ENCODE measurements around the gene FHIT. TPM values are rescaled to one million over a fixed set of nuclear protein-coding genes. Genes with fewer than 3 reads are reported as not detected.
"Not testable (repeated sequence)": the region's sequence is repeated elsewhere in the genome, so short reads cannot be mapped to it uniquely, and the experiment has no call there.

FHIT gene
- total and polyA plus RNA-seq, 4 donors, result 2.6 to 21.3 (median 8.7) TPM

DNA sequence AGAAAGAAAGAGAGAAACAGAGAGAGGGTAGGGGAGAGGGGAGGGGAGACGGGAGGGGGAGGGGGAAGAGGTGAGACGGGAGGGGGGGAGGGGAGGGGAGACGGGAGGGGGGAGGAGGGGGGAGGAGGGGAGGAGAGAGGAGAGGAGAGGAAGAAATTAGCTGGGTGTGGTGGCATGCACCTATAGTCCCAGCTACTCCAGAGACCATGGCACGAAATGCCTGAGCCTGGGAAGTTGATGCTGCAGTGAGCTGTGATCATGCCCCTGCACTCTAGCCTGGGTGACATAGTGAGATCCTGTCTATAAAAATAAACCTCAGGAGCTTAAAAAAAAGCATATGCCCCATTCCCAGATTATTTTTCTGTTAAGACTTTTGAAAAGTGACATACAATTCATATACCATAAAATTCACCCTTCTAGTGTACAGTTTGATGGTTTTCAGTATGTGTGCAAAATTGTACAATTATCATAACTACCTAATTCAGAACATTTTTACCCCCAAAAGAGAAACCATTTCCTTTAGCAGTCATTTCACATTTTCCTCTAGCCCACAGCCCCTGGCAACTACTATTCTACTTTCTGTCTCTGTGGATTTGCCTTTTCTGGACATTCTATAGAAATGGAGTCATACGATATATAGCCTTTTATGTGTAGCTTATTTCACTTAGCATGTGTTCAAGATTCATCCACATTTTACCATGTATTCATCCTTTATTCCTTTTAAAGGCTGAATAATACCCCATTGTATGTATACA is 699.6 kb downstream of the FHIT start:
- no peak for ATAC-seq (ENCODE audit: insufficient read depth, low FRiP score)
- Histone ChIP-seq H3K9ac (ENCODE audit: insufficient read depth in 1 of 2, low read length in 2 of 2) (no peak overlapping the region), H3K27me3 (ENCODE audit: control insufficient read depth in 3 of 3, insufficient read depth in 3 of 3, low read length in 2 of 3) (no peaks in the 10 kb centered on the region), H3K36me3 (ENCODE audit: control insufficient read depth in 4 of 4, insufficient read depth in 4 of 4, low read length in 4 of 4) (no peaks in the 10 kb centered on the region), H3K4me1 (ENCODE audit: control insufficient read depth in 5 of 5, insufficient read depth in 5 of 5, low read length in 5 of 5) (no peaks in the 10 kb centered on the region), H3K27ac (ENCODE audit: low read depth in 1 of 2, low read length in 1 of 2) (no peak overlapping the region), H3K9me3 (ENCODE audit: control insufficient read depth in 4 of 4, insufficient read depth in 3 of 4, low read length in 3 of 4) (no peaks in the 10 kb centered on the region), H3K4me3 (no peak overlapping the region)
- 91 to 98% methylated on average over 2 of the region's 5 CpGs for WGBS, 2 donors
- TF ChIP-seq, protein P1, sequence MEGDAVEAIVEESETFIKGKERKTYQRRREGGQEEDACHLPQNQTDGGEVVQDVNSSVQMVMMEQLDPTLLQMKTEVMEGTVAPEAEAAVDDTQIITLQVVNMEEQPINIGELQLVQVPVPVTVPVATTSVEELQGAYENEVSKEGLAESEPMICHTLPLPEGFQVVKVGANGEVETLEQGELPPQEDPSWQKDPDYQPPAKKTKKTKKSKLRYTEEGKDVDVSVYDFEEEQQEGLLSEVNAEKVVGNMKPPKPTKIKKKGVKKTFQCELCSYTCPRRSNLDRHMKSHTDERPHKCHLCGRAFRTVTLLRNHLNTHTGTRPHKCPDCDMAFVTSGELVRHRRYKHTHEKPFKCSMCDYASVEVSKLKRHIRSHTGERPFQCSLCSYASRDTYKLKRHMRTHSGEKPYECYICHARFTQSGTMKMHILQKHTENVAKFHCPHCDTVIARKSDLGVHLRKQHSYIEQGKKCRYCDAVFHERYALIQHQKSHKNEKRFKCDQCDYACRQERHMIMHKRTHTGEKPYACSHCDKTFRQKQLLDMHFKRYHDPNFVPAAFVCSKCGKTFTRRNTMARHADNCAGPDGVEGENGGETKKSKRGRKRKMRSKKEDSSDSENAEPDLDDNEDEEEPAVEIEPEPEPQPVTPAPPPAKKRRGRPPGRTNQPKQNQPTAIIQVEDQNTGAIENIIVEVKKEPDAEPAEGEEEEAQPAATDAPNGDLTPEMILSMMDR (IDR thresholded peaks at IDR 0.05; ENCODE audit: control extremely low read depth, extremely low read depth), result no peak
- no peak for DNase-seq

- ATAC-seq (ENCODE audit: insufficient read depth, low FRiP score) (no peak), DNase-seq (no peak)
- Histone ChIP-seq H3K27ac (ENCODE audit: low read depth in 1 of 2, low read length in 1 of 2) (no peak overlapping the region), H3K27me3 (ENCODE audit: control insufficient read depth in 3 of 3, insufficient read depth in 3 of 3, low read length in 2 of 3) (no peaks in the 10 kb centered on the region), H3K36me3 (ENCODE audit: control insufficient read depth in 4 of 4, insufficient read depth in 4 of 4, low read length in 4 of 4) (no peaks in the 10 kb centered on the region), H3K4me1 (ENCODE audit: control insufficient read depth in 5 of 5, insufficient read depth in 5 of 5, low read length in 5 of 5) (no peaks in the 10 kb centered on the region), H3K9me3 (ENCODE audit: control insufficient read depth in 4 of 4, insufficient read depth in 3 of 4, low read length in 3 of 4) (no peaks in the 10 kb centered on the region), H3K9ac (ENCODE audit: insufficient read depth in 1 of 2, low read length in 2 of 2) (no peak overlapping the region), H3K4me3 (no peak overlapping the region)
- 84 to 86% methylated on average over 2 of the region's 2 CpGs for WGBS, 2 donors
- TF ChIP-seq, protein P1 (IDR thresholded peaks at IDR 0.05; ENCODE audit: control extremely low read depth, extremely low read depth), result no peak
Observed at GRCh38 chr3:60549863-60550262, 701.4 kb downstream of the FHIT start.

DNA sequence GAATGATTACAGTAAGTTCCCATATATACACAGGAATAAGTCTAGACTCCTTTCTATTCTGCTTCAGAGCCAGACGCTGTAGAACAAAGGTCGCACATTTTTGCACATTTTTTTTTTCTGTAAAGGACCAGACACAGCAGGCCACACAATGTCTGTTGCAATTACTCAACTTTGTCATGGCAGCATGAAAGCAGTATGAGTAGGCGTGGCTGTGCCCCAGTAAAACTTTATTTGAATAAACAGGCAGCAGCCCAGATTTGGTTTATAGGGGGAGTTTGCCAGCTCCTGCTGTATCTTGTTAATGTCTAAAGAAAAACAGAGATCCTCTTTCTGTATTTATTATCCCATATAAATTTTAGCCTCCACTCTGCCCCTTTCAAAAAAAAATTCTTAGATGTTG is 708.3 kb downstream of the FHIT start:
- ATAC-seq (ENCODE audit: insufficient read depth, low FRiP score) (no peak), DNase-seq (peak; percentile 15 to 29 (median 20))
- Histone ChIP-seq H3K9ac (ENCODE audit: insufficient read depth in 1 of 2, low read length in 2 of 2) (no peak overlapping the region), H3K36me3 (ENCODE audit: control insufficient read depth in 4 of 4, insufficient read depth in 4 of 4, low read length in 4 of 4) (no peaks in the 10 kb centered on the region), H3K27me3 (ENCODE audit: control insufficient read depth in 3 of 3, insufficient read depth in 3 of 3, low read length in 2 of 3) (no peaks in the 10 kb centered on the region), H3K9me3 (ENCODE audit: control insufficient read depth in 4 of 4, insufficient read depth in 3 of 4, low read length in 3 of 4) (no peaks in the 10 kb centered on the region), H3K27ac (ENCODE audit: low read depth in 1 of 2, low read length in 1 of 2) (no peak overlapping the region), H3K4me3 (no peak overlapping the region), H3K4me1 (ENCODE audit: control insufficient read depth in 5 of 5, insufficient read depth in 5 of 5, low read length in 5 of 5) (no peaks in the 10 kb centered on the region)
- WGBS, 2 donors, result 71 to 75% methylated on average over 3 of the region's 3 CpGs
- TF ChIP-seq, protein P1 (IDR thresholded peaks at IDR 0.05; ENCODE audit: control extremely low read depth, extremely low read depth), result no peak

GRCh38 chr3:60539394-60539793 is 711.9 kb downstream of the FHIT start:
- not testable (repeated sequence) for H3K27ac ChIP-seq (ENCODE audit: low read depth in 1 of 2, low read length in 1 of 2); DNase-seq; H3K4me1 ChIP-seq (ENCODE audit: control insufficient read depth in 5 of 5, insufficient read depth in 5 of 5, low read length in 5 of 5); H3K9ac ChIP-seq (ENCODE audit: insufficient read depth in 1 of 2, low read length in 2 of 2); H3K36me3 ChIP-seq (ENCODE audit: control insufficient read depth in 4 of 4, insufficient read depth in 4 of 4, low read length in 4 of 4); H3K9me3 ChIP-seq (ENCODE audit: control insufficient read depth in 4 of 4, insufficient read depth in 3 of 4, low read length in 3 of 4); H3K27me3 ChIP-seq (ENCODE audit: control insufficient read depth in 3 of 3, insufficient read depth in 3 of 3, low read length in 2 of 3); H3K4me3 ChIP-seq; ATAC-seq (ENCODE audit: insufficient read depth, low FRiP score)
- 90 to 92% methylated on average over 2 of the region's 2 CpGs for WGBS, 2 donors

Measured in lung (tissue), 12 donors.